ENCODE results near the gene TMEM53. TPM values are rescaled to one million over a fixed set of nuclear protein-coding genes. Genes with fewer than 3 reads are reported as not detected.

TMEM53 gene
- total and polyA plus RNA-seq, 2 experiments from 2014 or later: 6.9 to 37.4 TPM

DNA sequence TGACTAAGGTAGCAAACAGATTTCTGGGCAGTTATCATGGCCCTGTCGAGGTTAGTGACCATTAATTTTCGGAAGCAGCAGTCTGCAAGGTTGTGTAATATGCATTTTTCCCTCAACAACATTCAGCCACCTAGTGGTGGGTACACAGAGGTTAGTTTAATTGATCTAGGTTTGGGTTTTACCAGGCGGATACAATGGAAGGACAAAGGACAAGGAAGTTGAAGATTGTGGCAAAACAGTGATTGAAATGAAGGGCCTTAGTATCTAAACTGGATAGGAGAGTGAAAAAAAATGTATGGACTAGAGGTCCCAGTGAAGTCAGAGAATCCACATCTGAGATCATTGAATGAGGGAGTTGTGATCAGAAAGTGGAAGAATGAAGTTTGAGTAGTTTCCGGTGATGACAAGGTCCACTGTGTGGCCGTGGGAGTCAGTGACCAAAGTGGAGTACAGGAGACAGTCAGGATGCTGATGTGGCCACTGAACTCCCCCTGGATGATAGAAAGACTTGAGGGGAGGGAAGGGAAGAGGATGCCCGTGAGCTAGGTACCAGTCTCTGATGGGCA lies 3.0 kb upstream of the TMEM53 start:
- Histone ChIP-seq H3K9me3 (ENCODE audit: low read depth) (no peaks in the 10 kb centered on the region), H3K27me3 (no peaks in the 10 kb centered on the region), H2AFZ (no peak overlapping the region), H3K36me3 (replicated peaks; ENCODE audit: insufficient read depth, low read depth) (no peaks in the 10 kb centered on the region), H3K9me2 (replicated peaks; ENCODE audit: insufficient read depth) (no peaks in the 10 kb centered on the region), H3K4me3 (no peak overlapping the region), H4K20me1 (ENCODE audit: insufficient read depth, poor library complexity, severe bottlenecking) (no peaks in the 10 kb centered on the region), H3K4me2 (no peak overlapping the region), H3K4me1 (ENCODE audit: insufficient read depth) (peaks cover 15% of the 10 kb centered on the region), H3K79me2 (peaks cover 5% of the 10 kb centered on the region), H3K27ac (peak overlapping the region; percentile 84)
- TF ChIP-seq EZH2phosphoT487 (IDR thresholded peaks at IDR 0.05; ENCODE audit: low read depth, severe bottlenecking, unreplicated experiment): no peak
- TF ChIP-seq, protein P1, sequence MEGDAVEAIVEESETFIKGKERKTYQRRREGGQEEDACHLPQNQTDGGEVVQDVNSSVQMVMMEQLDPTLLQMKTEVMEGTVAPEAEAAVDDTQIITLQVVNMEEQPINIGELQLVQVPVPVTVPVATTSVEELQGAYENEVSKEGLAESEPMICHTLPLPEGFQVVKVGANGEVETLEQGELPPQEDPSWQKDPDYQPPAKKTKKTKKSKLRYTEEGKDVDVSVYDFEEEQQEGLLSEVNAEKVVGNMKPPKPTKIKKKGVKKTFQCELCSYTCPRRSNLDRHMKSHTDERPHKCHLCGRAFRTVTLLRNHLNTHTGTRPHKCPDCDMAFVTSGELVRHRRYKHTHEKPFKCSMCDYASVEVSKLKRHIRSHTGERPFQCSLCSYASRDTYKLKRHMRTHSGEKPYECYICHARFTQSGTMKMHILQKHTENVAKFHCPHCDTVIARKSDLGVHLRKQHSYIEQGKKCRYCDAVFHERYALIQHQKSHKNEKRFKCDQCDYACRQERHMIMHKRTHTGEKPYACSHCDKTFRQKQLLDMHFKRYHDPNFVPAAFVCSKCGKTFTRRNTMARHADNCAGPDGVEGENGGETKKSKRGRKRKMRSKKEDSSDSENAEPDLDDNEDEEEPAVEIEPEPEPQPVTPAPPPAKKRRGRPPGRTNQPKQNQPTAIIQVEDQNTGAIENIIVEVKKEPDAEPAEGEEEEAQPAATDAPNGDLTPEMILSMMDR (IDR thresholded peaks at IDR 0.05; ENCODE audit: poor library complexity): peak; percentile 37
- peak; percentile 41 for DNase-seq (ENCODE audit: low spot score)
- 66% methylated on average over 6 of the region's 6 CpGs for WGBS (ENCODE audit: low lambda C conversion rate, missing lambda C conversion rate)

DNA sequence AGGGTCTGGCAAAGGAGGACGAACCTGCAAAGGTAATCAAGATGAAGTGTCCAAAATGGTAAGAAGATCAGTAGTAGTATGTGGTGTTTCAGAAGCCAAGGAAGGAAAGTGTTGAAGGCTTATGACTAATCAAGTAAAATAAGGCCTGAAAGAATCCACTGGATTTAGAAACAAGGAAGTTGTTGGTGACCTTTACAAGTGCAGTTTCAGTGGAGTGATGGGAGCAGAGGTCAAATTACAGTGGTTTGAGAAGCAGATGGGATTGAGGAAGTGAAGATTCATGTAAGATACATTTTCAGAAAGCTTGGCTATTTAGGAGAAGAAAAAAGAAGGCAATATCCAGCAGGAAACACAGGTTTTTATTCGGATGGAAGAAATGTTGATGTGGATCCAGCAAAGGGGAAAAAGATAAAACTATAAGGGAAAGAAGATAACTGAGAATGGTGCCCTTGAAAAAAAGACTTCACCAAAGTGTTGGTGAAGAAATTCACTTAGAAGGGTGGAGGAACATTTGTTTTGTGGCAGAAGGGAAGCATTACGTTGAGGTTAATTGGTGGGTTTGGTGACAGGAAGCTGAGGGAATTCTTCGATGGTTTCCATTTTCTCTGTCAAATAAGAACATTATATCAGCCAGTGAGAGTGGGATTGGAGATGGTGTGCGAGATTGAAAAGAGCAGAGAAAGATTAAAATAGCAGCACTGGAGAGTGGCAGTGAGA lies 2.4 kb upstream of the TMEM53 start:
- no peaks in the 10 kb centered on the region for H3K36me3 ChIP-seq (replicated peaks; ENCODE audit: insufficient read depth, low read depth)
- H3K27ac ChIP-seq: peak overlapping the region; percentile 84
- no peak for DNase-seq (ENCODE audit: low spot score)
- peaks cover 11% of the 10 kb centered on the region for H3K79me2 ChIP-seq
- TF ChIP-seq EZH2 (IDR thresholded peaks at IDR 0.05; ENCODE audit: borderline replicate concordance) (no peak), EZH2phosphoT487 (IDR thresholded peaks at IDR 0.05; ENCODE audit: low read depth, severe bottlenecking, unreplicated experiment) (no peak)
- TF ChIP-seq, protein P1 (IDR thresholded peaks at IDR 0.05; ENCODE audit: poor library complexity): no peak
- H4K20me1 ChIP-seq (ENCODE audit: insufficient read depth, poor library complexity, severe bottlenecking): no peaks in the 10 kb centered on the region
- 88% methylated on average over 5 of the region's 5 CpGs for WGBS (ENCODE audit: low lambda C conversion rate, missing lambda C conversion rate)
- no peak overlapping the region for H2AFZ ChIP-seq
- no peak overlapping the region for H3K4me2 ChIP-seq
- no peak overlapping the region for H3K4me3 ChIP-seq
- H3K4me1 ChIP-seq (ENCODE audit: insufficient read depth): peaks cover 21% of the 10 kb centered on the region
- no peaks in the 10 kb centered on the region for H3K9me2 ChIP-seq (replicated peaks; ENCODE audit: insufficient read depth)
- H3K27me3 ChIP-seq: no peaks in the 10 kb centered on the region
- H3K9me3 ChIP-seq (ENCODE audit: low read depth): no peaks in the 10 kb centered on the region

DNA sequence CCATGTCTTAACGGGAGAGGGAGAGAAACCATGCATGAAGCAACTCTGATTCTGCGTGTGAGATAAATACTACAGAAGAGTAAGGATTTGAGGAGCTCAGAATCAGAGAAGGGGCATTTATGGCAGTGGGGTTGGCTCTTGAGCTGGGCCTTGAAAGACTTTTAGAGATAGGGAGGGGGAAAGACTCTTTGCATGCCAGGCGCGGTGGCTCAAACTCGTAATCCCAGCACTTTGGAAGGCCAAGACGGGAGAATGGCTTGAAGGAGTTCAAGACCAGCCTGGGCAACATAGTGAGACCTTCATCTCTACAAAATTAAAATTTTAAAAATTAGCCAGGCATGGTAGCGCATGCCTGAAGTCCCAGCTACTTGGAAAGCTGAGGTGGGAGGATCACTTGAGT lies 905 bp upstream of the TMEM53 start:
- TF ChIP-seq, protein P1 (IDR thresholded peaks at IDR 0.05; ENCODE audit: poor library complexity): no peak
- TF ChIP-seq EZH2 (IDR thresholded peaks at IDR 0.05; ENCODE audit: borderline replicate concordance) (no peak), EZH2phosphoT487 (IDR thresholded peaks at IDR 0.05; ENCODE audit: low read depth, severe bottlenecking, unreplicated experiment) (no peak)
- H2AFZ ChIP-seq: peak overlapping the region; percentile 68
- DNase-seq (ENCODE audit: low spot score): no peak
- no peaks in the 10 kb centered on the region for H4K20me1 ChIP-seq (ENCODE audit: insufficient read depth, poor library complexity, severe bottlenecking)
- H3K4me3 ChIP-seq: peak overlapping the region; percentile 42
- H3K27ac ChIP-seq: peak overlapping the region; percentile 84
- no peaks in the 10 kb centered on the region for H3K9me3 ChIP-seq (ENCODE audit: low read depth)
- WGBS (ENCODE audit: low lambda C conversion rate, missing lambda C conversion rate): 86% methylated on average over 7 of the region's 7 CpGs
- H3K4me2 ChIP-seq: peak overlapping the region; percentile 75
- peaks cover 16% of the 10 kb centered on the region for H3K79me2 ChIP-seq
- no peaks in the 10 kb centered on the region for H3K27me3 ChIP-seq
- H3K36me3 ChIP-seq (replicated peaks; ENCODE audit: insufficient read depth, low read depth): no peaks in the 10 kb centered on the region
- no peaks in the 10 kb centered on the region for H3K9me2 ChIP-seq (replicated peaks; ENCODE audit: insufficient read depth)
- H3K4me1 ChIP-seq (ENCODE audit: insufficient read depth): peaks cover 21% of the 10 kb centered on the region

Measured in hepatocyte (in vitro differentiated cells).